ENCODE measurements around the gene FHOD1.
A peak's percentile ranks its signal among the peaks of the same experiment; 100 is the strongest.

Gene FHOD1

DNA sequence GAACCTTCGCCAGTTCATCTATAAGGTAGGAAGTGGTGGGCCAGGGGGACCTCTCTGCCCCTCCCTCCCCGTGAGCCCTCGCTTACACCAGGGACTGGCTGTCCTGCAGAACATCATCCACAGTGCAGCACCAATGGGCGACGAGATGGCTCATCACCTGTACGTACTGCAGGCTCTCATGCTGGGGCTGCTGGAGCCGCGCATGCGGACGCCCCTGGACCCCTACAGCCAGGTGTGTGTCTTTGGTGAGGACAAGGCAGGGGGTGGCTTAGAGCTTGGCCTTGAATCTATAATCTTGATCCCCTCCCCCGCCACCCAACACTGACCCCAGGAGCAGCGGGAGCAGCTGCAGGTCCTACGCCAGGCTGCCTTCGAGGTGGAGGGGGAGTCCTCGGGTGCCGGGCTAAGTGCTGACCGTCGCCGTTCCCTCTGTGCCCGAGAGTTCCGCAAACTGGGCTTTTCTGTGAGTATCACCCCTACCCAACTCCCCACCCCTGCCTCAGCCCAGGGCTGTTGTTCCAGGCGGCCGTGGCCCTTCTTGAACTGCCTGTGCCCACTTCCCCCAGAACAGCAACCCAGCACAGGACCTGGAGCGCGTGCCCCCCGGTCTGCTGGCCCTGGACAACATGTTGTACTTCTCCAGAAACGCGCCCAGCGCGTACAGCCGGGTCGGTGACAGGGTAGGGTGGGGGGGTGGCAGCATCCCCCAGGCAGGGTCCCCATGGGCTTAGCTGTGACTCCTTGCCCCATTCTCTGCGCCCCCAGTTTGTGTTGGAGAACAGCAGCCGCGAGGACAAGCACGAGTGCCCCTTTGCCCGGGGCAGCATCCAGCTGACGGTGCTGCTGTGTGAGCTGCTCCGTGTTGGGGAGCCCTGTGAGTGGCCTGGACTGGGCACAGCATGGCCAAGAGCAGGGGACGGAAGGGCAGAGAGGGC, 45.6 kb downstream of the FHOD1 start:
- Histone ChIP-seq H3K36me3 (ENCODE audit: control insufficient read depth in 2 of 2, insufficient read depth in 1 of 2, low read length in 2 of 2) (peaks cover 0 to 72% of the 10 kb centered on the region in 2 experiments; a peak in 2 of 3 replicates), H3K4me3 (ENCODE audit: low read depth, low read length) (no peak overlapping the region), H3K27ac (ENCODE audit: extremely low read depth, low read depth, low read length) (no peak overlapping the region), H3K9me3 (ENCODE audit: control insufficient read depth, insufficient read depth, low read depth, low read length) (no peaks in the 10 kb centered on the region), H3K4me1 (ENCODE audit: control insufficient read depth, insufficient read depth, low read length) (no peaks in the 10 kb centered on the region)
- TF ChIP-seq ZNF140 (tag by site-specific recombination; IDR thresholded peaks at IDR 0.05) (no peak), ZNF274 (IDR thresholded peaks at IDR 0.05; ENCODE audit: low read length) (no peak), ZNF274 (tag by site-specific recombination; IDR thresholded peaks at IDR 0.05; ENCODE audit: borderline replicate concordance) (no peak), ZNF530 (tag by site-specific recombination; IDR thresholded peaks at IDR 0.05; ENCODE audit: low read depth) (no peak), ZNF664 (tag by site-specific recombination; IDR thresholded peaks at IDR 0.05) (no peak), SALL2 (tag by site-specific recombination; IDR thresholded peaks at IDR 0.05; ENCODE audit: borderline replicate concordance) (no peak)
- TF ChIP-seq, protein P1, sequence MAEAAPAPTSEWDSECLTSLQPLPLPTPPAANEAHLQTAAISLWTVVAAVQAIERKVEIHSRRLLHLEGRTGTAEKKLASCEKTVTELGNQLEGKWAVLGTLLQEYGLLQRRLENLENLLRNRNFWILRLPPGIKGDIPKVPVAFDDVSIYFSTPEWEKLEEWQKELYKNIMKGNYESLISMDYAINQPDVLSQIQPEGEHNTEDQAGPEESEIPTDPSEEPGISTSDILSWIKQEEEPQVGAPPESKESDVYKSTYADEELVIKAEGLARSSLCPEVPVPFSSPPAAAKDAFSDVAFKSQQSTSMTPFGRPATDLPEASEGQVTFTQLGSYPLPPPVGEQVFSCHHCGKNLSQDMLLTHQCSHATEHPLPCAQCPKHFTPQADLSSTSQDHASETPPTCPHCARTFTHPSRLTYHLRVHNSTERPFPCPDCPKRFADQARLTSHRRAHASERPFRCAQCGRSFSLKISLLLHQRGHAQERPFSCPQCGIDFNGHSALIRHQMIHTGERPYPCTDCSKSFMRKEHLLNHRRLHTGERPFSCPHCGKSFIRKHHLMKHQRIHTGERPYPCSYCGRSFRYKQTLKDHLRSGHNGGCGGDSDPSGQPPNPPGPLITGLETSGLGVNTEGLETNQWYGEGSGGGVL (tag by site-specific recombination; IDR thresholded peaks at IDR 0.05), result no peak
- ChIA-PET CTCF (no interaction called here), POLR2A (interaction anchor here (1.2 to 1.5 kb wide), 2 partner anchors 9 to 23 kb away, joined by 5 to 6 read pairs; partner anchors contain the start of gene E2F4)

- Histone ChIP-seq H3K4me3 (ENCODE audit: low read depth, low read length) (no peak overlapping the region), H3K36me3 (ENCODE audit: control insufficient read depth in 2 of 2, insufficient read depth in 1 of 2, low read length in 2 of 2) (peaks cover 0 to 78% of the 10 kb centered on the region in 2 experiments; a peak in 2 of 3 replicates), H3K27ac (ENCODE audit: extremely low read depth, low read depth, low read length) (no peak overlapping the region), H3K9me3 (ENCODE audit: control insufficient read depth, insufficient read depth, low read depth, low read length) (no peaks in the 10 kb centered on the region), H3K4me1 (ENCODE audit: control insufficient read depth, insufficient read depth, low read length) (no peaks in the 10 kb centered on the region)
- POLR2A ChIA-PET, result interaction anchor here (0.6 to 1.5 kb wide), 4 partner anchors 8 to 194 kb away, joined by 3 to 9 read pairs (median 4); partner anchors contain the start of genes E2F4 and TMEM208
- TF ChIP-seq ZNF311 (tag by site-specific recombination; IDR thresholded peaks at IDR 0.05; ENCODE audit: borderline replicate concordance), result no peak
- TF ChIP-seq ZFP3 (tag by site-specific recombination; IDR thresholded peaks at IDR 0.05; ENCODE audit: low read depth), result no peak
- no peak for TF ChIP-seq BCL11B (tag by site-specific recombination; IDR thresholded peaks at IDR 0.05; ENCODE audit: low read depth)
- no peak for TF ChIP-seq SP7 (tag by site-specific recombination; IDR thresholded peaks at IDR 0.05)
- TF ChIP-seq ZNF623 (tag by site-specific recombination; IDR thresholded peaks at IDR 0.05), result no peak
- CTCF ChIA-PET, result interaction anchor here (0.6 kb wide), 1 partner anchor 222 kb away, joined by 3 read pairs; no protein-coding TSS in a partner anchor
These were observed 46.8 kb downstream of the FHOD1 start for GRCh38 chr16:67200491-67200890.

DNA sequence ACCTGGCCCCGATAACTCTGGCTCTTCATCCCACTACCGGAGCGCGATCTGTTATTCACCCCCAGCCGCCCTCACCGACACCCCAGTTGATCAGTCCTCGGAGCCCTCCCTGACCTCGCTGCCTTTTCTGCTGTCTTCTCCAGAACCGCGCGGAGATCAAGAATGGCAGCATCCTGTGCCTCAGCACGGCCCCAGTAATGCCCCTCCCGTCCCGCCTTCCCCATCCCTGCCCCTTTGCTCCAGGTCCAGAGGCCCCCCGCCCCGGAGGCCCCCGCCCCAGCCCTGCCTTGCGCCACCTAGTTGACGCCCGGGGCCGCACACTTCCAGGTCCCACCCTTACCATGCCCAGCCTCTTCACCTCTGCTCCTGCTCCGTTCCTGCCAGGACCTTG, 47.5 kb downstream of the FHOD1 start:
- TF ChIP-seq ZNF518A (tag by site-specific recombination; conservative IDR thresholded peaks at IDR 0.05; ENCODE audit: low read depth) (no peak), KLF1 (tag by site-specific recombination; IDR thresholded peaks at IDR 0.05) (peak; percentile 39)
- peaks cover 6 to 85% of the 10 kb centered on the region in 2 experiments; a peak in 2 of 3 replicates for H3K36me3 ChIP-seq (ENCODE audit: control insufficient read depth in 2 of 2, insufficient read depth in 1 of 2, low read length in 2 of 2)
- no peak overlapping the region for H3K4me3 ChIP-seq (ENCODE audit: low read depth, low read length)
- ChIA-PET POLR2A (interaction anchor here (1.5 kb wide), 1 partner anchor 27 kb away, joined by 4 read pairs; the partner anchor contains the start of gene TMEM208), CTCF (no interaction called here)
- no peak overlapping the region for H3K27ac ChIP-seq (ENCODE audit: extremely low read depth, low read depth, low read length)
- H3K9me3 ChIP-seq (ENCODE audit: control insufficient read depth, insufficient read depth, low read depth, low read length), result no peaks in the 10 kb centered on the region
- H3K4me1 ChIP-seq (ENCODE audit: control insufficient read depth, insufficient read depth, low read length), result no peaks in the 10 kb centered on the region

All from HEK293 (cell line).